Ovary (tissue), 3 donors: ENCODE measurements around the gene XRCC5.

Source experiments
- POLR2A ChIP-seq: fragments of 450-650 bp; IDR thresholded peaks from one replicate; pipeline ENCODE4 v1.6.1; 2017; ENCODE audit warnings: antibody characterized with exemption, mild to moderate bottlenecking, moderate library complexity
- TF ChIP-seq, protein P1 (sequence below), 3 donors: fragments of 450-650 bp in 2 of 3; fragments of 200-600 bp in 1 of 3; IDR thresholded peaks; one replicate each; pipeline versions ENCODE4 v1.5.1 to v1.8.0; 2016 to 2022; ENCODE audit warnings: antibody characterized with exemption in 3 of 3, mild to moderate bottlenecking in 1 of 3
- donor health status: DM: no; HTN: no; CAD: no.

DNA sequence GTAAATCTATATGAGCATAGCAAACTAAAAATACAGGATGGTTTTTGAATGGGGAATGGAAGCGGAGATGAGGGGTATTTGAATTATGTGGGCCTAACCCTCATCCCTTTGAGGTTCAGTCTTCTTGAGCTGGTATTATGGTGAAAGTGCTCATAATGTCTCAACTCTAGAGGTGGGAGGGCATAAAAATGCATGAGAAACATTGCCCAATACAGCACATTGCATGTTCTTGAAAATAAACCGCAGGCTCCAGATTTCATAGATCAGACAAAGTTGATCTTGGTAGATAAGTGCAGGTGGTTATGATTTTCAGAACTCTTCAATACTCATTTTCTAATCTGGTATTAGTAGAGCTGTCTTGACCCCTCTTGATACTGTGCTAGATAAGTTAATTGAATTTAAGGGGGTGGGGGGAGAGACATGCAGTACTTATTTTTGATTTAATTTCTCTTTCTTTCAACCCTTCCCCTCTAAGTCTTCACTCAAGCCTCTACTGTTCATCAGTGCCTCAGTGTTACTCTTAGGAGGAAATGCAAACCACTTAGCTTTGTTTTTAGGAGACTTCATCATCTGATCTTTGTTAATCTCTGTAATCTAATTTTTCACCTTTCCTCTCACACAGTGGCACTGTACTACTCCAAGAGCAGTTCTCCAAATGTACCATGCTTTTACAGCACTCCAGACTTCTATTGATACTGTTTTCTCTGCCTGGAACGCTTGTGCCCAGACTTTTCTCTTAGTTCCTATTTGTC, 22.2 kb downstream of the XRCC5 start:
- TF ChIP-seq, protein P1, sequence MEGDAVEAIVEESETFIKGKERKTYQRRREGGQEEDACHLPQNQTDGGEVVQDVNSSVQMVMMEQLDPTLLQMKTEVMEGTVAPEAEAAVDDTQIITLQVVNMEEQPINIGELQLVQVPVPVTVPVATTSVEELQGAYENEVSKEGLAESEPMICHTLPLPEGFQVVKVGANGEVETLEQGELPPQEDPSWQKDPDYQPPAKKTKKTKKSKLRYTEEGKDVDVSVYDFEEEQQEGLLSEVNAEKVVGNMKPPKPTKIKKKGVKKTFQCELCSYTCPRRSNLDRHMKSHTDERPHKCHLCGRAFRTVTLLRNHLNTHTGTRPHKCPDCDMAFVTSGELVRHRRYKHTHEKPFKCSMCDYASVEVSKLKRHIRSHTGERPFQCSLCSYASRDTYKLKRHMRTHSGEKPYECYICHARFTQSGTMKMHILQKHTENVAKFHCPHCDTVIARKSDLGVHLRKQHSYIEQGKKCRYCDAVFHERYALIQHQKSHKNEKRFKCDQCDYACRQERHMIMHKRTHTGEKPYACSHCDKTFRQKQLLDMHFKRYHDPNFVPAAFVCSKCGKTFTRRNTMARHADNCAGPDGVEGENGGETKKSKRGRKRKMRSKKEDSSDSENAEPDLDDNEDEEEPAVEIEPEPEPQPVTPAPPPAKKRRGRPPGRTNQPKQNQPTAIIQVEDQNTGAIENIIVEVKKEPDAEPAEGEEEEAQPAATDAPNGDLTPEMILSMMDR (IDR thresholded peaks at IDR 0.05): no peak
- no peak for TF ChIP-seq POLR2A
